Activated CD4-positive, CD25-positive, alpha-beta regulatory T cell treated with anti-CD3 and anti-CD28 coated beads, Interleukin-2, amount 50 U/mL, for 72 hours (primary cell): ENCODE data around the gene NDUFAF2.

Experiments
- DNase-seq: peaks from one replicate; pipeline ENCODE4 v3.0.0; 2021

NDUFAF2 gene

DNA sequence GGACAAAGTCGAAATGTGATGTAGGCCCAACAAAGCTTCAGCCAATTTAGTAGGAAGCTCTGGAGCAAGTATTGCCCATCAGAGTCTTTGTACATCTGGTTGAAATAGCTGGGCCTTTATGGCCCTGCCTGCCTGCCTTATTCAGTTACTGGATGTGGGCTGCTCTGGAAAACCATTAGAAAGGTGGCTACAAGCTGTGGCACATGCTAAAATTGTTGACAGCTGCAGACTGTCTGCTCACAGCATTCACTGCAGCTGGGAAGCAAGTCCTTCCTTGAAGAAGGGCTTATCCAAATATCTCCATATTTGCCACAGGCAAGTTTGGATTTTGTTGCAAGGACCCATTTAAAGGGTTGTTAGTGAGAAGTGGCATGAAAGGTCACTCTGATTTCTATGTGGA, 192.8 kb downstream of the NDUFAF2 start:
- DNase-seq = no peak

DNA sequence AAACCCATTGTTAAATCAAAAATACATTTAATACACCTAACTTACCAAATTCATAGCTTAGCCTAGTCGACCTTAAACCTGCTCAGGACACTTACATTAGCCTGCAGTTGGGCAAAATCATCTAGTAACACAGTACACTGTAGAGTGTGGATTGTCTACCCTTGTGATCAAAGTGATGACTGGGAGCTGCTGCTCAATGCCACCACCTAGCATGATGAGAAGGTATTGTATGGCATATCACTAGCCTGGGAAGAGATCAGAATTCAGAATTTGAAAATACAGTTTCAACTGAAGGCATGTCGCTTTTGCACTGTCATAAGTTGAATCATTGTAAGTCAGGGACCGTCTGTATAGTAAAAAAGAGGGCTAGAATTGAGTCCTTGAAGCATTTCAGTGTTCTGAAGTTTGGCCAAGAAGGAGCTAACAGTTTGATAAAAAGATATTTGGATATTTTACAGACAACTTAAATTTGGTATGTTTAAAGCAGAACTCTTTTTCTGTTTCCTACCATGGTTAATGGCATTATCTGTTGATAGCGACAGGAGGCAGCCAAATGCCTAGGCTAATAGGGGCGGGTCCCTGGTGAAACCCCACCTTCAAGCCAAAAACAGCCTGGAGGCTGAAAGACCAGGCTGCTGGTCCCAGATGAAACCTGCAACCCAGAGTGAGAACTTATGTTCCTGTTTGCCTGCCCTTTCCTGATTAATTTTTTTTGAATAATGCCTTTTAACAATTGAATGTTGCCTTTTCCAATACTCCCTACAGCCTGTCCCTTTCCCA, 194.3 kb downstream of the NDUFAF2 start:
- DNase-seq = no peak

DNA sequence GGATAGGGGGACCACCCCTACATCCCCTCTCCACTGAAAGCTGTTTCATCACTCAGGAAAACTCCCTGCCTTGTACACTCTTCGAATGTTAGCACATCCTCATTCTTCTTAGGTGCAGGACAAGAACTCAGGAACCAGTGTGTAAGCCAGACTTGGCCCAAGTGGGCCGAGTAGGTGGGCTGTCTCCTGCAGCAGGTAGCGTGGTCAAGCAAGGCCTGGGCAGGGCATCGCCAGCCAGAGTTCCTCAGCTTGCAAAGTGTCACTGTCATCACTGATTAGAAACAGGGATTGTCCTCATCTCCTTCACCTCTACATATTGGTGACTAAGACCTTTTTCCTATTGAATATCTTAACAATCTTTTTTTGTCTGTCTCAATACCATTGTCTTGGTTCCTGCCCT, 194.9 kb downstream of the NDUFAF2 start:
- no peak for DNase-seq

DNA sequence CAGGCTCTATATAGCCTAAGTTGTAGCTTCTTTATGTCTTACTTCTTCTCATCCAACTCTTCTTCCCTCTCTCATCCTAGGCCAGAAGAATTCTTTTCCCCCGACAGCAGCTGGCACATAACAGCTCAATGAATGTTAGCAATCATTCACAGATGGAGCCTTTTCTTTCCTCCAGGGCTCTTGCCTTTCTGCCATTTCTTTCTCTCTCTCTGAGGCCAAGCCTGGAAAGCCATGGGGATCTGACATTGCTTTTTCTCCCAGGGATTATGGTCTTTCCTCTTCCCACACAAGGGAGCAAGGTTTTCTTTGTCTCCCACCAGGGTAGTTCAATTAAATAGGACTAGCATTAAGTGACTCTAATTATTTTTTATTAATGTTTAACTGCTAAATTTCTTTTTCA, 196.8 kb downstream of the NDUFAF2 start:
- DNase-seq = no peak

DNA sequence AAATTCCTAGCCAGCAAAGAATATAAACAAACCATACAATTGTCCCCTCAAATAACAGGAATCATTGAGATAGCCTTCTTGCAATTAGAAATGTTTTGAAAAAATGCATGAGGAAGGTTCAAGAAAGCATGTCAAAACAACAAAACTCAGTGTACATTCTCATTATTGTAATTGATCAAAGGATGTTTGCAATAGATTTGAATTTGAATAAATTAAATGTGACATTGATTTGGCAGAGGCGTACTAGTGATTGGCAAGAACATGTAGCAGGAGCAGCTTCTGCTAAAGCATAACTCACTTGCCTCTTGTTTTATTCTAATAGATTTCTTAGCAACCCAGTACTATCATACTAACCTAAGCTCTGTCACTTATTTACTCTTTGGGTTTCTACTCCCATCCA, 197.4 kb downstream of the NDUFAF2 start:
- DNase-seq = no peak

DNA sequence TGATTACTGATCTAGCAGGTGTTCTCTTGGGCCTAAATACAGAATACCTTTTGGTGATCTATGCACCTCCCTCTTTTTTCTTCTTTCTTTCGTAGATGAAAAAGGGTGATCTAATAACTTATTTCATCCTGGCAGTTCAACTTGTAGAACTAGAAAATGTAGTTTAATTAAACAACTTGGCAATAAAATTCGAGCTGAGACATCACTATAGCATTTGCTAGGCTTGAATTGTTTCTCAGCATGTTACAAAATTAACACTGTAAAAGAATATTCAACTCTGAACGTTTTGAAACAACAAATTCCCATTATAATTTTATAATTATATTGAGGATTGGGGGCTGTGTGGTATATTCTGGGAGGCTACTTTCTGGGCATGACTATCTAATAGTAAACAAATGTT, 197.8 kb downstream of the NDUFAF2 start:
- no peak for DNase-seq

DNA sequence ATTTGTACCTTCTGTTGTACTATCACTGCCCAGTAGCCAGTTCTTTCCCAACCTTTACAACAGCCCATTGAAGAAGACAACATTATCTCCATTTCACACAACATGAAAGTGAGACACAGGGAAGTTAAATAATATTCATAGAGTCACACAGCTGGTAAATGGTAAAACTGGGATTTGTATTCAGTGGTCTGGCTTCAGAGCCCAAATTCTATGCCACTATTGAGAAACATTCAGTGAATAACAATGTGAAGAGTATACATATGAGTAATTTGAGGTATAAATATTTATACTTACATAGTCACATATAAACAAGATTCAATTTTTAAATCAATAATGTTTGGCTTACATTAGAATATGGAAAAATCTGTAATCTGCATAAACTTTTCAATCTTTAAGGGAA, 203.5 kb downstream of the NDUFAF2 start:
- no peak for DNase-seq

DNA sequence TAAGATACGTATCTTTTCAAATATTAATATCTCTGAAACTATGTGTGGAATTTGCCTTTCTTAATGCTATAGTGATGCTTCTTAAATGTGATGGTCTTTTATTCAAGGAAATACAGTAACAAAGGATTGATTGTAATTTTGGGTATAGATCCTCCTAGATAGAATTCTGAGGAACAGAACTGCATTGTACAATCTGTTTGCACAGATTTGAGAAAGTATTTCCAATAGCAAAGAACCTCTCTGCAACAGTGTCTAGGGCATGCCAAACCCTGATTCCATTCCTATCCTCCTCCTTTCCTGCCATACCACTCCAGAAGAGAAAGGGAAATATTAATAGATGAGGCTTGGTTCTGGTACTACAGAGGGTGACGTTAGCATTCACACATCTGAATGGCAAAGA, 206.9 kb downstream of the NDUFAF2 start:
- DNase-seq = no peak

DNA sequence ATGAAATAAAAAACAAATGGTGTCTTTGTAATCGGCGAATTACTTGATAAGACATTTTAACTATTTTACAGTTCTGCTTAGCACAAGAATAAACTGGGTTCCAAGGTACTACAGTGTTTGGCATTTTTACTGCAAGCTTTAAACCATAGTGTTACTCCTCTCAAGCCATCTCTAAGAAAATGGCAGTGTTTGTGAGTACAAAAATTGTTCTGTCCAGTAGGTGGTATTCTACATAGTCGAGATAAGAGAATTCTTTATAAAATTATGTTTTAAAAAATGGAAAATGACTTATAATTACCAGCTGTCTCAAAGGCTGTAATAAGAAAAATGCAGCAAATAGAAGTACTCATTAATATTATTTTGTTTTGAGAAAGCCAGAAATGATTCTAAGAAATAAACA, 214.1 kb downstream of the NDUFAF2 start:
- no peak for DNase-seq

DNA sequence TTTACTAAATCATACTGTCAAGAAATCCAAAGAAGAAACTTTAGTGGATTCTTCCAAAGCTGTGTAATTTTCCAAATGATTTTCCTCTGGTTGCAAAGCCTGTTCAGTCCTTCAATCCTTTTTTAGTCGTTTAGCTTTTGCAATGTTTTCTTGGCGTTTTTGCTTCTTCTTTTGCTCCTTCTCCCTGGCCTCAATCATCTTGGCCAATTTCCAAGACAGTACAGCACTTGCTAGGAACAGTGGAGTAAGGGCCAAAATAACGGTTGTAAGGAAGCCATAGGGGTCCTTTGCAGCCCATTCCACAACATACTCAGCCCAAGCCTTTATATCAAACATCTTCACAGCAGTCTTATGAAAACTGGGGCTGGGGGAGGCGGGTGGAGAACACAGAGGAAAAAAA, 214.8 kb downstream of the NDUFAF2 start:
- no peak for DNase-seq

DNA sequence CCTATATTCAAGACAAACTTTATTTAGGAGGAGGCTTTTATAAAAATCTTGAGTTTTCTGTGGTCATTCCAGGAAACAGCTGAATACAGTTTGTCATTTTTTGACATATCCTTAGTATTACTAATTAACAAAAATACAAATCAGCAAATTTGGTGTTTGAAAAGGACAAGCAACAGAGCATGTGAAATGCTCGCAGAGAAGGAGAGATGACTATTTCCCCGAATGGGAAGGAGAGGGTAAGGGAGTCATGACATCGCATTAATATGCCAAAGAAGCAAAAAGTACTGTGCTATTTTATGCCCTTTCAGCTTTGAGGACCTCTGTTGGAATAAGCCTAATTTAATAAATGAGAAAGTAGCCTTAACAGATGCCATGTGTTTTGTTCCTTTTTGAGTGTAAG, 215.5 kb downstream of the NDUFAF2 start:
- no peak for DNase-seq

DNA sequence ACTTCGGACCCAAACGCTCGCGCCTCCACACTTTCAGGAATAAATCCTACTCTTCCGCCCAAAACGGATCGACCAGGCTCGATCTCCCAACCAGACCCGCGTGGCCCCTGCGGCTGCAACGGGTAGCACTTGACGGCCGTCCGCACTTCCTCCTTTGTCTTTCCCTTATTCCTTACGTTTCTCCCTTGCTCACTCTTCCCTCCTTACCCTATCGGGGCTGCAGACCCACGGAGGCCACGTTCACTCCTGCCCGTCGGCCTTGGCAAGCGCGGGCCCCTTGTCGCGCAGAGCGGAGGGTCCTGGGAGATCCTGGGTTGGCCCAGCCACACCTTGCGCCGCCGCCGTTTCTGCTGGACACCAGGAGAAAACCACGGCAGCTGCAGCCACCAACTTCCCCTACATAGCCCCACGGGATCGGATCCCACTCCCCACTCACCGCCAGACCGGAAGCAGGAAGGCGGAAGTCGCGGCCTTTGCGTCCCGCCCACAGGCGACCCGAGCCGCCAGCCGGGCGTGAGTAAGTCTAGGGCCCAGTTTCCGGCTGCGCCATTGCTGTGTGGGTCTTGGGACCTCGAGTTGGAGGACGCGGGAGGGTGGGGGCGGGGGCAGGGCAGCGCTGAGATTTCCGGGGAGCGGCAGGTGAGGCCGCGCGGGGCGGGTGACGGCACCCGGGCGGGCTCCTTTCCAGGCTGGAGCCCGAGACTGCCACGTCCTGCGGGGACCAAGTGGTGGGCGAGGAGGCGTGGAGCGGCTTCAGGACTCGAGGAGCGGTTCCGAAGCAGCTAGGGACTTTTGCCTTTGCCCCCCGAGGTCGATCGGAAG, 217.2 kb downstream of the NDUFAF2 start, which contains the start of gene SMIM15:
Gene SMIM15, minus strand, starts transcription at position 459 of the 822 bp plus-strand sequence. CDS start 2,297 bp downstream, outside the sequence.
- peak; percentile 81 for DNase-seq

DNA sequence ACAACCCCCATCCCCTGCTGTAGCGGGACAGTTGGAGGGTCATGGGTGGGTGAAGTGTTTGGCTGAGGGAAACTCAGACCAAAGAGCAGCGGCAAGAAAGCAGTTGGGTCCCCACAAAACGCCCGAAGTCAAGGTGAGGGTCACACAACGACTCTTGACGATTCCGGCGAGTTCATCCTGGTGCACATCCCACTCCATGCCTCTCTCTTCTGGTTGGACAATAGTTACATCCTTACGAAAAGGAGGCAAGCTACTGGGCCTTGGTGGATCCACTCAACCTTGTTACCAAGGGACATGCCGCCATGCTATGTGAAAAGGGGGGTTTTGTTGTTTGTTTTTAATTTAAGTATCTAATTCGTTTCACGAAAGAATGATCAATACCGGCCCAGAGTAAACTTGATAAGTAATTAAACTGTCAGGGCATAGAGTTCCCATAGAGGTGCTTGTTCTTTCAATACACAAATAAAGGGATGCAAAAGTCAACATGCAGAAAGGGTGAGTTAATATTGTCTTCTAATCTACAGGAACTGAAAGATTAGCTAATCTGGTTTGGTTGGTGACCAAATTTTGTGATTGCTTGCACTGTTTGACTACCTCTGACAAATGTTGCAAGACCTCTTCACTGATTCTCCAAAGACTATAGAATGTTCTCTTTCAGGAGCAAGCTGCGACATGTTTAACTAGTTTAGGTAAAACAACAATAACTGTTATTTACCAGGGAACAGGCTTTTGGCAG, 218.0 kb downstream of the NDUFAF2 start:
- DNase-seq = no peak

DNA sequence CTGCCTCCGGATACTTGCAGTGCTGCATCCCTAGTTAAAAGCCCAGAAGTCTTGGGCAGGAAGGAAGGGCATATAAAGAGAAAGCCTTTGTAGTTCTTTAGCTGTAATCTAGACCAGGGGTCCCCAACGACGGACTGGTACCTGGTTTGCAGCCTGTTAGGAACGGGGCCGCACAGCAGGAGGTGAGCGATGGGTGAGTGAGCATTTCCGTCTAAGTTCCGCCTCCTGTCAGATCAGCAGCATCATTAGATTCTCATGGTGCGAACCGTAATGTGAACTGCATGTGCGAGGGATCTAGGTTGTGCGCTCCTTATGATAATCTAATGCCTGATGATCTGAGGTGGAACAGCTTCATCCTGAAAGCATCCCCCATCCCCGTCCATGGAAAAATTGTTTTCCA, 218.9 kb downstream of the NDUFAF2 start:
- DNase-seq = no peak

DNA sequence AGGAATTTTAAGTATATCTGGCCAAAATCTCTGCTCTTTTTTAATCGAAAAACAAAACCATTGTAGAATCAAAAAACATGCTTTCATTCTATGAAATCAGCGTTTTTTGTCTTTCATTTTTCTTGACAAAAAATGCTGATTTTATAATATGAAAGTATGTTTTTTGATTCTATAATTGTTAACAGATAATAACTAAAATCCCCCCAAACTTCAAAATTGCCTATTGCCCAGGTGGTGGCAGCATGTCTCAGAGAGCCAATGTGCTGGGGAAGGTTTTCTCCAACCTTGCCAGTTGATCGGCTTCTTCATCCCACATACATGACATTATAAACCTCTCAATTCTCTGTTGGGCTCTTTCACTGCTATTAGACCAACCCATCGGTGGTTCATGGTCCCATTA, 222.4 kb downstream of the NDUFAF2 start:
- no peak for DNase-seq

DNA sequence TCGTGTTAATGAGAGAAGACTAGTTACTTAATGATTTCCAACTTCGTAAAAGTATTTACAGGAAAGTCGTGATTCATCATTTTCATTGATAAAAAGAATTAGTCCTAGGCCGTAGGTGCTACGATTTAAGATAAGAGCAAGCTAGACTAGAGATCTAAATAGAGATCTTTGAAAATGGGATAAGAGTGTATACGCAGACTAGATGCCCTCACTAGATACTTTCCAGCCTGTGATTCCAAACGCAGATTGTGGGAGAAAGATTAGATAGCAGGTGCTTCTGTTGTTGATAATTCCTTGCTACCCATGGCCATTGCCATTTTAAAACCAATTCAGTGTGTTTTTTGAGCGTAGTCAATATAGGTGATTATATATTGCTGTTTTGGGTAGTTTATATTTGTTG, 223.9 kb downstream of the NDUFAF2 start:
- DNase-seq = no peak

DNA sequence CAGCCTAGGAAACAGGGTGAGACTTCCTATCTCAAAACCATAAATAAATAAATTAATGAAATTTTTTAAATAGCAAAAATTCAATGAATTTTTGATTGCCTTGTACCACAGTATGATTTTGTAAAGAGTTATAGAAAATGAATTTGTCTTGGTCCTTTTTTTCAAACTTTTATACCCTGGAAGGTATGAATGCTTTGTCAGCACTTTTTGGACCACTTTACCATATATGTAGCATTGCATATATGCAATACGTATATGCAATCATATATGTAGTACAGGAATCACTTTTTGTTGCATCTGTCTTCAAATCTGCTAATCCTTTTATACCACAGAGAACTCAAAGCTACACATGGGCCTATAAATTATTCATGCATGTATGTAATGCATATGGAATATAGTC, 226.5 kb downstream of the NDUFAF2 start:
- no peak for DNase-seq

DNA sequence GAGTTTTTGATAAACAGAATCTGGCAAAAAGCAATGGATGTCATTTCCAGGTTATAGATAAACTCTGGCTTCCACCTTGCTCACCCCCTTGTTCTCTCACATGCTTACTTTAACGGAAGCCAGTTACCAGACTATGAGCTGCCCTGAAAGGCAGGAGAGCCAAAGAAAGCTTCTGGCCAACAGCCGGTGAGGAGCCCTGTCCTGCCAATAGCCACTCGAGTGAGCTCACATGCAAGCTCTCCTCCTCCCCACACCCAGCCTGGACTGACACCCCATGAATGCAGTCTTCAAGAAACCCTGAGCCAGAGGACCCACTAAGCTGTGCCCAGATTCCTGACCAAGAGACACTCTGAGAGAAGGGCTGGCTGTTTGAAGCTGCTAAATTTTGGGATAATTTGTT, 231.6 kb downstream of the NDUFAF2 start:
- DNase-seq = no peak

DNA sequence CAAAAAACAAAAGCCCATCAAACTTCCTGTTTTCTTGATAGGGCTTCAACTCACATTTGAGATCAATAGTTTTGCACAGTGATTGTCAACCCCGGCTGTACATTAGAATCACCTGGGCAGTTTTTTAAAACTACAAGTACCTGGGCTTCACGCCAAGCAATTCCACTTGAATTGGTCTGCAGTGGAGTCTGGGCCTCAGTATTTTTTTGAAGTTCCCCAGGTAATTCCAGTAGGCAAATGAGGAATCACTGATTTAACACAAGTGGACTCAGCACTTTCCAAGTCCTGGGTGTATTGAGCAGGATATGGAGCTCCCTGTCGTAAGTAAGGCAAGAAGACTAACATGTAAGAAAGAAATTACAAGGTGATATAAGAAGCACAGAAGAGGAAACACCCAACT, 232.1 kb downstream of the NDUFAF2 start:
- no peak for DNase-seq

DNA sequence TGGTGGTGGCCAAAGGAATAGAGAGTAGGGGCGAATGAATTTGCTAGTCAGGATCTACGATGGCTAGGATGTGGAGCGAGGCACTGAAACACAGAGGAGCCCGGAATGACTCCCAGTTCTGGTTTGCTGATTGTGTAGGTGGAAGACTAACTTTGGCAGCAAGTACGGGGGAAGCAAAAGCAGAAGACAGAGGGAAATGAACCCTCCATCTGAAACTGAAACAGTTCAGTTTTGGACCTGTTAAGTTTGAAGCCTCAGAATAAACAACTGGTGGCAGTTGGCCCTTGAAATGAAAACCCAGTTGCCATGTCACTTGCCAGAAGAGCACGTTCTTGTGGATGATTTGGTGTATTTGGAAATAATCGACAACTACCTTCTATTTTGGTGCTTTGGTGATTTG, 232.7 kb downstream of the NDUFAF2 start:
- no peak for DNase-seq

DNA sequence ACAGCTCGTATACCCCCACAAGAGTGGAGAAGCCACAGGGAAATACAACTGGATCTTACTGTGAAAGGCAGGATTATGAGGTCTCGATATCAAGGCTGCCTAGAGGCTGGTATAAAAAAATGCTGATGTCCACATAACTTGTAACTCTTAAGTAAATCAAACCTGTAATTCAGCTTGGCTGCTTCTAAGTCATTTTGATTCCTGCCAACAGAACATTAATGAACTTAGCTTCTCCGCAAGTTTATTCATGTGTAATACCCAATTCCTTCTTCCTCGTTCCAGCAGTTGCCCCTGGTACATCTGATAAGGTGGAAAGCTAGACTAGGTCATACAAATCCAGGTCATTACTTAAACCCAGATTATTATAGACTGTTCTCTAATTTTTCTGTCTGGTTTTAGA, 233.7 kb downstream of the NDUFAF2 start:
- DNase-seq = no peak

DNA sequence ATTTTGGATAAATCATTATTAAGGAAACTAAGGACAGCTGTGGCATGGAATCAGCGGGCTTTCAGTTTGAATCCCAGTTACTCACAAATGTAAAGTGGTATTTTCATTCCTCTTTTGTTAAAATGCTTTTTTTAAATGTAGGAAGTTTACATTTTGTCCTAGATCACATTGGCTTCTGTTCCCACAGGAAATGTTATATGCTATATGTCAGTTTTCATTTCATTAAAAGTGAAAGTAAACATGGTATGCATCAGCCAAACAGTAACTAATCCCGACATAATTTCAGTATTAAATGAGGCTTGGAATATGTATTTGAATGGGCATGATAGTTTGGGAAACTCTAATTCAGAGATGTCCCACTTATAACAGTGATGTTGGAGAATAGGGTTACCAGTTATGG, 235.9 kb downstream of the NDUFAF2 start:
- DNase-seq = no peak

DNA sequence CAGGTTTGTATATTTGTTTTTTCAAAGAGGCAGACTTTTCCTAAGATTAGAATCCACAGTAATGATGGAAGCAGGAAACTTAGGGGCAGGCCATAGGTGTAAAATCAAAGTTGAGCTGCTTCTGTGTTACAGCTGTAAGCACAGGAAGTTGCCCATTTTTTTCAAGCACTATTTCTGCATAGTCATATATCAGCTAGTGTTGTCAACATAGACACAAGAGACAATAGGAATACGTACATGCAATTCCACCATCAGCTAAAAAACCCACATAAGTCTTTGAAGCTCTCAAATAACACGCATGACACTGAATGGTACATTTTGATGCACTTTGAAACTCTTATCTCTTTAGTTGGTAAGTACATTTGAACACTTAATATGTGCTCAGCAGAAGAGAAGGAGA, 237.4 kb downstream of the NDUFAF2 start:
- DNase-seq = no peak

DNA sequence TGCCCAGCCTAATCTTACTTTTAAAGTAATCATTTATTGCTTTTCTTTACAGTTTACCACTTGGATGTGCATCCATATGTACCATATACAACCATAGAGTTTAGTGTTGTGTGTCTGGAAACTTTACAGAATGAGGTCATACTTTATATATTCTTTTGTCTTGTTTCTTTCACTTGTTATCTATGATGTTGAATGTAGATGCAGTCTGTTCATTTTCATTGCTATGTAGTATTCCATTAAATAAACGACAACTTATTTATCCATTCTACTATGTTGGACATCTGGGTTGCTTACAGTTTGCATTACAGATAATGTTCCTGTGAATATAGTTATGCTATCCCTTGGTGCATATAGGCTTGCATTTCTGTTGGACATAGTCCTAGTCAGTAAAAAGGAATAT, 238.5 kb downstream of the NDUFAF2 start:
- no peak for DNase-seq
